ENCODE measurements around the gene CCDC27.
A peak's percentile ranks its signal among the peaks of the same experiment; 100 is the strongest.
"Not testable (repeated sequence)": the region's sequence is repeated elsewhere in the genome, so short reads cannot be mapped to it uniquely, and the experiment has no call there.

Gene CCDC27

GRCh38 chr1:3800795-3801194 lies 48.5 kb downstream of the CCDC27 start:
- DNase-seq = not testable (repeated sequence)

GRCh38 chr1:3803905-3804626 lies 51.8 kb downstream of the CCDC27 start:
- DNase-seq = no peak

DNA sequence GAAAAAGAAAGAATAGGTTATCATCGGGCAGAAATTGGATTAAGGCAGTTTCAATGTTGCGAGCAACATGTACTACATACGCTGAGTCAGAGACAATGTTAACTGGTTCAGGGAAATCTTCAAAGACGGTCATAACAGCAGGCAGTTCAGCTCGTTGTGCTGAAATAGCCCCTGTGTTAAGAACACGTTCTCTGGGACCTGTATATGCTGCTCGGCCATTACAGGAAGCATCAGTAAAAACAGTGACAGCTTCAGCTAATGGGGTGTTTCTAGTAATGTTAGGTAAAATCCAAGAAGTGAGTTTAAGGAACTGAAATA lies 52.3 kb downstream of the CCDC27 start:
- DNase-seq = not testable (repeated sequence)

GRCh38 chr1:3805038-3805437 lies 52.8 kb downstream of the CCDC27 start:
- DNase-seq = no peak

DNA sequence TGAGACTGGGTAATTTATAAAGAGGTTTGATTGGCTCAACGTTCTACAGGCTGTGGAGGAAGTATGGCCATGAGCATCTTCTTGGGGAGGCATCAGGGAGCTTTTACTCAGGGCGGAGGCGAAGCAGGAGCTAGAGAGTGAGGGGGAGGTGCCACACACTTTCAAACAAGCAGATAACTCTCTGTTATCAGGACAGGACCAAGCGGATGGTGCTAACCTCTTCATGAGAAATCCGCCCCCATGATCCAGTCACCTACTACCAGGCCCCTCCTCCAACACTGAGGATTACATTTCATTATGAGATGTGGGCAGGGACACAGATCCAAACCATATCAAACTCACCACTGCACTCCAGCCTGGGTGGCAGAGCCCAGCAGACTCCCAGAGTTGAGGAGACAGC lies 55.5 kb downstream of the CCDC27 start:
- DNase-seq = no peak

DNA sequence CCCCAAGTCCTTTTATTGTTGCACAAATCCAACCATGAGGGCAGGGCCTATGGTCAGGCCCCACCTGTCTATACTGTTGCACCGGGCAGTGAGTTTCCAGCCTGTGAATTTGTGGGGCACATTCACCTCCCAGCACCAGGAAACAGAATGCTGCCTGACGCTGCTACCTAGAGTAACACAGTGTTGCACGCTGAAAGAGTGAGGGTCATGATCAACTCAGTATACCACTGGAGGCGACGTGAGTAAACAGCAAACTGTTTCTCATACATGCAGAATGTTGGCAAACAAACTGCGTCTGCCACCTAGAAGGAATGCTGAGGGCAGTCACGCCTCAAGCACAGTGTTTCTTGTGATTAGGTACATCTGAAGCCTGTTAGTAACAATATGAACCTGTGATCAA lies 57.4 kb downstream of the CCDC27 start:
- DNase-seq = no peak

DNA sequence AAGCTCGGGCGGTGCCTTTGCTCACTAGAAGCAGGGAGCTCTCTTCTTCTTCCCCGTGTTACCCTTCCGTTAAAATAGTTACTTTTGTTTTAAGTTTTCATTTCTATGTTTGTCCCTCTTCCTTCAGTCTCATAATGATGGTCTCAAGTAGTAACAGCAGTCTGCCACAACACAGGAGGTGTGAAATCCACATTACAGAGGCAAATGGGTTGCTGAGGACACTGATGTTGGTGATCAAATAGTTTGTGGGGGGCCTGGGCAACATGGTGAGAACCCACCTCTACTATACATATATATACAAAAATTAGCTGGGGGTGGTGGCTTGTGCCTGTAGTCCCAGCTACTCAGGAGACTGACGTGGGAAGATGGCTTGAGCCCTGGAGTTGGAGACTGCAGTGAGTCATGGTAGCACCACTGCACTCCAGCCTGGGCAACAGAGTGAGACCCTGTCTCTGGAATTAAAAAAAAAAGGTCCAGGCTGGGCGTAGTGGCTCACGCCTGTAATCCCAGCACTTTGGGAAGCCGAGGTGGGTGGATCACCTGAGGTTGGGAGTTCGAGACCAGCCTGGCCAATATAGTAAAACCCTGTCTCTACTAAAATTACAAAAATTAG lies 58.0 kb downstream of the CCDC27 start:
- not testable (repeated sequence) for DNase-seq

- DNase-seq = no peak
Measured at GRCh38 chr1:3811595-3811911, 59.3 kb downstream of the CCDC27 start.

DNA sequence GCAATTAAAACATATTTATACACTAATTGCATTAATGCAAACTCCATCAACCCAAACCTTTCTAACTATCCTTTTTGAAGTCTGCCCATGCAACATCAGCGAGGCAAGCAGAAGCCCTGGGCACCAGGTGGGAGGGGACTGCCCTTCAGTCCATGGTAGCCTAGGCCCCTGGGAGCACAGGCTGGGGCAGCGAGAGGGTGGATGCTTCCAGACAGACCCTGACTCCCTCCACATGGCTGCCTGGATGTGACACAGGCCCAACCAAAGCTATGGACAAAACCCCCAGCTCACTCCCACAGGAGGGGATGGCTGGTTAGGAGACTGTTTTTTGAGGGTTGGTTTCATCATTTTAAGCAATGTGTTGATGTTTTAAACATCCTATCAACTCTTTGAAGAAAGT lies 61.8 kb downstream of the CCDC27 start:
- DNase-seq = no peak

DNA sequence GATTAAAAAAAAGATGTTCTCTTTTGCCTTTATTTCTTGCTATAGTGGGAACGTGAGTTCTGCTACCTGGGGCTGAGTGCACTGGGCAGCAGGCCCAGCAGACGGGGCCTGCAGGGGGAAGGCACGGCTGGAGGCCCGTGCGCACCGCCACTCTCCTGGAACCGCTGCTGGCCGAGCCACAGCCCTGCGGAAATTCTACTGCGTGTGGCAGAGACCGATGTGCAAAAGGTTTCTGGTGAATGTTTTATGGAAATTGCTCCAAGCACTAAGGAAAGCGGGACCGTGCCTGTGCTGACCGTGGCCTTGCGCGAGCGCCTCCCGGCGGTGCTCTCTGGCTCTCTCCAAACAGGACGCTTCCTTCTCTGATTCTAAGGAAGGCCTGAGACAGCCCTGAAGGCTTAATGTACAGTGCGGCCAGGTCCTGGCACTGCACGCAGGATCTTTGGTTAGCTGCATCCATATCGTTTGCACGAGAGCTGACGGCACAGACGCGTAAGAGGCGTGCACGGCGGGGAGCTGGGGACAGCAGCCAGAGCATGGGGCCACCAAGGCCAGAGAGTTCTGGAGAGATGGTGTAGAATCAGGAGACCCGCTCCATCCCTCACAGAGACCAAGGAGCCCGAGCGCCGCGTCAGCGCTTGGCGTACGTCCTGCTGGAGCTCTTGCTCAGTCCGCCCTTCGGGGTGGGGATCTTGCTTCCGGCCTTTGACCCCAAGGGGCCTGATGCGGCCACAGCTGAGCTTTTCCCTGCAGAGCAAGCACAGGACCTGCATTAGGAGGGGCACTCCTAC lies 62.7 kb downstream of the CCDC27 start:
- DNase-seq = no peak

DNA sequence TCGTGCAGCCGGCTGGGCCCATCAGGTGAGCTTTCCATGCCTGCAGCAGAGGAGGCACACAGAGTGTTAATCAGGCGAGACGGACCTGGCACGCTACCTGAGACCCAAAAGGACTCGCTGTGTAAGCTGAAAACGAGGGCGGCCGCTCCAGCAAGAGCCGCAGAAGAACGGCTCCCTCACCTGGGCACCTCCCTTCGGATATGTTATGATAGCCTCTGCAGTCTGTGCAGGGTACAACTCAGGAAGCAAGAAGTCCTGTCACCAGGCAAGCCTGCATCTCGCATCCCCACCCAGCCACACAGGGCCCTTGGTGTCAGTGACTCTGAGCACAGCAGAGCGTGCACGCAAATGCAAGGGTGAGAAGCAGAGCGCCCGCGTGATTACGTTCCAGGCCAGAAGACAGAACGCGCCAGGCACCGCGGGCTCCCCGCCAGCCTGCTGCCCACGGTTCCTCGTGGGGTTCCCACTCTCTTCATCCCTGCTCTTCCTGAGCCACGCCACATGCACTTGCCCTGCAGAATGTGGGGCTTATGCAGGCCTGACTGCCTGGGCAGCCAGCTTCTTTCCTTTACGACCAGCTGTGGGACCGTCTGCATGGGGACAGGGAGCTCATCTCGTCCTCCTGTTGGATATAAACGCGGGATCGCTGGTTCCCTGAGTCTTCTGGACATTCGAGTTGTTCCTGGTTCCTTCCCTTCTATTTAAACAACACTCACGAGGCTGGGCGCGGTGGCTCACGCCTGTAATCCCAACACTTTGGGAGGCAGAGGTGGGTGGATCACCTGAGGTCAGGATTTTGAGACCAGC lies 64.3 kb downstream of the CCDC27 start:
- no peak for DNase-seq

GRCh38 chr1:3817138-3817740 lies 65.0 kb downstream of the CCDC27 start:
- DNase-seq = no peak

GRCh38 chr1:3817821-3818597 lies 65.8 kb downstream of the CCDC27 start:
- no peak for DNase-seq

DNA sequence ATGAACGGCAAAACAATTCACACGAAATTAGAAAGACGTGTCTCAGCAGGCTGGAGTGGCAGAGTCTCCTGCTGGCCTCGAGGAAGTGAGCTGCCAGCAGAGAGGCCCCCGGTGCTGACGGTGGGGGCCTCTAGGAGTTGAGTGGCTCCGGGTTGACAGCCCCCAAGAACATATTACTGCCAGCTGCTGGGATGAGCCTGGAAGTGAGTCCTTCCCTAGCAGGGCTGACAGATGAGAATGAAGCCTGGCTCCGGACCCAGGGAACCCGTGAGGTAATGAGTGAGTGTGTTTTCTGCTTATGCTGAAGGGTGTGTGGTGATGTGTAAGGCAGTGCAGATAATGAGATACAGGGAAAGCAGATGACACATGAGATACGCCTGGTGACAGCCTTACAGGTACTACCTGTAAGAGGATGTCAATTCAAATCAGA lies 67.5 kb downstream of the CCDC27 start:
- DNase-seq = no peak

GRCh38 chr1:3820316-3820715 lies 68.1 kb downstream of the CCDC27 start:
- DNase-seq = no peak

DNA sequence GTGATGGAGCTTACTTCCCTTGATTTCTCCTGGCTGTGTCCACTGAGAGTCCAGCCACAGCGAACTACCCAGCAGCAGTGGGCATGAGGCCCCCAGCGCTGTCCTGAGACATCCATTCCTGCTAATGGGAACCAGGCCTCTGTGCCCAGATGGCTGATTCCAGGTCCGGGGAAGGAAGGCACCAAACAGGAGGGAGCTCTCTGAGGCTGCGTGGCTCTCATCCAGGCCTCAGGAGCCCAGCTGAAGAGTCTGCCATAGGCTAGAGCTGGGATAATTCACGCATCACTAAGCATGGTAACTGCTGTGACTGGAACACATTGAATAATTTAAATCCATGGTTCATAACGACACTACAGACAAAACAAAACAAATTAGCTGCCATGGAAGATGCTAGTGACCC lies 68.8 kb downstream of the CCDC27 start:
- peak; percentile 46 for DNase-seq

Data from NCI-H1105 (cell line).